ENCODE results near the gene DSCAML1. TPM values are rescaled to one million over a fixed set of nuclear protein-coding genes. Genes with fewer than 3 reads are reported as not detected.

The DSCAML1 gene
- total RNA-seq, 2 experiments from 2014 or later = not detected

DNA sequence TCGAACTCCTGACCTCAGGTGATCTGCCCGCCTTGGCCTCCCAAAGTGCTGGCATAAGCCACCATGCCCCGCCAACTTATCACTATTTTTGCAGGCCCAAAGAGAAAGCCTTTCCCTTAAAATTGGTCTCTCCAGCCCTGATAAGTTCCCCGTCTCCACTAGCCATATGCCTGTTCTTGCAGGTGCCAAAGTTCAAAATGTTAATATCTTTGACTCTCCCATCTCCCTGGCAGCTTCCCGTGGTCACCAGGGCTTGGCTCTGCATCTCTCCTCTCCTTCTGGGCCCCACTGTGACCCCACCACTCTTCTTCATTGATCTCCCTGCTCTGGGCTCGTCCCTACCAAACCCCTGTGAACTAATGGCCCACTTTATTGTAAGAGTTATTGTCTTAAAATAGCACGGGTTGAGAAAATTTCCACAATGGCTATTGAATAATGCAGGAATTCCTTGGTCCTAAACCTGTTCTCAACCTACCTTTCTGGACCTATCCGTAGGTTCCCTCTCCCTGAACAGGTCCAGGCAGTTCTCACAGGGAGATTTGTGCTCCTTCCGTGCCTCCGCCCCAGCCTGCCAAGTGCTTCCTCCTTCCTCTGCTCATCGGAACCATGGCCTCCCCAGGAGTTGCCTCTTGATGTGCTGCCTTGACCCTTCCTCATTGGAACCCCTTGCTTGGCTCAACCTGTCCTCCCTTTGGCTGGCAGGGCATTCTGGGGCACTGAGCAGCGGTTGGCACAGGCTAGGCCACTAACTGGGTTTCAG, 147.5 kb downstream of the DSCAML1 start:
- CTCF ChIA-PET (ENCODE audit: unreplicated experiment) = no interaction called here

DNA sequence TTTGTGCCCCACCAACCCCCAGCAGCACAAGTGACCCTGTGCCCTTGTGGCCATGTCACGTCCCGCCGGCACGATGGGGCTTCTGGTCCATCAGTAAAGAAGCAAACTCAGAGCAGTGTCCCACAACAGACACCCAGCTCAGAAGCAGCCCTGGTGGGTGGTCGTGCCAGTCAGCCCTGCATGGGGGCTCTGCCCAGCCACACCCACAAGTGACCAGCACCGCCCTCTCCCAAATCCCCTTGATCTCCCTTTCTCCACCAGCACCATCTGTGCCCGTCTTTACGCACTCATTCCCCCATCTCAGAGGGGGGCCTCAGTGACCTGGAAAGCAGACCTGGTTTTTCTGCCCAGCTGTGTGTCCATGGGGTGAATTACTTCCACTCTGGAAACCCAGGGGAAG, 149.1 kb downstream of the DSCAML1 start:
- intact Hi-C loops (cut with micrococcal nuclease; ENCODE audit: unreplicated experiment) = no loop called here
- POLR2A ChIA-PET = no interaction called here
- Histone ChIP-seq H3K4me2 (ENCODE audit: low read length) (no peak overlapping the region), H3K9me2 (ENCODE audit: insufficient read depth, low read length) (no peaks in the 10 kb centered on the region), H2AFZ (ENCODE audit: low read length) (no peak overlapping the region), H3K79me2 (ENCODE audit: insufficient read depth, low read depth, low read length) (no peaks in the 10 kb centered on the region), H3K36me3 (ENCODE audit: insufficient read depth, low read length) (no peaks in the 10 kb centered on the region), H3K27ac (ENCODE audit: low read depth, low read length, poor library complexity, severe bottlenecking) (no peak overlapping the region), H3K4me1 (ENCODE audit: insufficient read depth, low read length, poor library complexity, severe bottlenecking) (no peaks in the 10 kb centered on the region), H4K20me1 (ENCODE audit: insufficient read depth, low read length) (no peaks in the 10 kb centered on the region), H3K4me3 (ENCODE audit: low read depth, low read length, poor library complexity, severe bottlenecking) (no peak overlapping the region), H3K9me3 (ENCODE audit: low read length) (no peaks in the 10 kb centered on the region)
- CTCF ChIA-PET (ENCODE audit: unreplicated experiment) = no interaction called here
- DNase-seq (ENCODE audit: low spot score) = no peak
- TF ChIP-seq, protein P1, sequence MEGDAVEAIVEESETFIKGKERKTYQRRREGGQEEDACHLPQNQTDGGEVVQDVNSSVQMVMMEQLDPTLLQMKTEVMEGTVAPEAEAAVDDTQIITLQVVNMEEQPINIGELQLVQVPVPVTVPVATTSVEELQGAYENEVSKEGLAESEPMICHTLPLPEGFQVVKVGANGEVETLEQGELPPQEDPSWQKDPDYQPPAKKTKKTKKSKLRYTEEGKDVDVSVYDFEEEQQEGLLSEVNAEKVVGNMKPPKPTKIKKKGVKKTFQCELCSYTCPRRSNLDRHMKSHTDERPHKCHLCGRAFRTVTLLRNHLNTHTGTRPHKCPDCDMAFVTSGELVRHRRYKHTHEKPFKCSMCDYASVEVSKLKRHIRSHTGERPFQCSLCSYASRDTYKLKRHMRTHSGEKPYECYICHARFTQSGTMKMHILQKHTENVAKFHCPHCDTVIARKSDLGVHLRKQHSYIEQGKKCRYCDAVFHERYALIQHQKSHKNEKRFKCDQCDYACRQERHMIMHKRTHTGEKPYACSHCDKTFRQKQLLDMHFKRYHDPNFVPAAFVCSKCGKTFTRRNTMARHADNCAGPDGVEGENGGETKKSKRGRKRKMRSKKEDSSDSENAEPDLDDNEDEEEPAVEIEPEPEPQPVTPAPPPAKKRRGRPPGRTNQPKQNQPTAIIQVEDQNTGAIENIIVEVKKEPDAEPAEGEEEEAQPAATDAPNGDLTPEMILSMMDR (conservative IDR thresholded peaks at IDR 0.05; ENCODE audit: low read length) = no peak
- no peak for TF ChIP-seq EZH2phosphoT487 (IDR thresholded peaks at IDR 0.05; ENCODE audit: borderline replicate concordance, low read depth, low read length)
- BruUV-seq (replicated peaks) = no TSS peak

More for the DNA sequence above, 147.5 kb downstream of the DSCAML1 start:
- intact Hi-C loops (cut with micrococcal nuclease; ENCODE audit: unreplicated experiment) = no loop called here
- Histone ChIP-seq H3K4me1 (ENCODE audit: insufficient read depth, low read length, poor library complexity, severe bottlenecking) (no peaks in the 10 kb centered on the region), H3K27ac (ENCODE audit: low read depth, low read length, poor library complexity, severe bottlenecking) (no peak overlapping the region), H3K9me3 (ENCODE audit: low read length) (no peaks in the 10 kb centered on the region), H3K9me2 (ENCODE audit: insufficient read depth, low read length) (no peaks in the 10 kb centered on the region), H4K20me1 (ENCODE audit: insufficient read depth, low read length) (no peaks in the 10 kb centered on the region), H2AFZ (ENCODE audit: low read length) (no peak overlapping the region), H3K36me3 (ENCODE audit: insufficient read depth, low read length) (no peaks in the 10 kb centered on the region), H3K79me2 (ENCODE audit: insufficient read depth, low read depth, low read length) (no peaks in the 10 kb centered on the region), H3K4me3 (ENCODE audit: low read depth, low read length, poor library complexity, severe bottlenecking) (no peak overlapping the region), H3K4me2 (ENCODE audit: low read length) (no peak overlapping the region)
- POLR2A ChIA-PET = interaction anchor here (0.7 kb wide), 1 partner anchor 87 kb away, joined by 3 read pairs; no protein-coding TSS in a partner anchor
- no peak for TF ChIP-seq EZH2phosphoT487 (IDR thresholded peaks at IDR 0.05; ENCODE audit: borderline replicate concordance, low read depth, low read length)
- TF ChIP-seq, protein P1 (conservative IDR thresholded peaks at IDR 0.05; ENCODE audit: low read length) = no peak
- BruUV-seq (replicated peaks) = no TSS peak
- no peak for DNase-seq (ENCODE audit: low spot score)

DNA sequence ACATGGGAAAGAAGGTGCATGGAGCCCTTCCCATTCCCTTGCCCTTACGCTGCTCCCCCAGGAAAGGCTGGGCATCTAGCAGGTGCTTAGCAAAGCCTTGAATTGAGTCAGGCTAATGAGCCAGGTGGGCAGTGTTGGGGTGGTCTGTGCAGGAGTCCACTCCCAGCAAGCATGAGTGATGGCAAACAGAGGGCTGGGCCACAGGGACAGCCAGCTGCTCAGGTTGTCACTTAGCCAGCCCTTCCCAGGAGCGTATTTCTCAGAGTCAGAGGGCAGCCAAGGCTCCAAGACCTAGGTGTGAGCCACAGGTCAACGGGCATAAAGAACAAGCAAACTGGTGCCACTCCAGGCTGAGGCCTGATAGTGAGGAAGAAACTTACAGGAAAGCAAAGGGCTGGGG, 149.8 kb downstream of the DSCAML1 start:
- no TSS peak for BruUV-seq (replicated peaks)
- TF ChIP-seq, protein P1 (conservative IDR thresholded peaks at IDR 0.05; ENCODE audit: low read length) = no peak
- no peak for TF ChIP-seq EZH2phosphoT487 (IDR thresholded peaks at IDR 0.05; ENCODE audit: borderline replicate concordance, low read depth, low read length)
- CTCF ChIA-PET (ENCODE audit: unreplicated experiment) = no interaction called here

More for the DNA sequence above, 149.8 kb downstream of the DSCAML1 start:
- DNase-seq (ENCODE audit: low spot score) = no peak
- no peaks in the 10 kb centered on the region for H3K4me1 ChIP-seq (ENCODE audit: insufficient read depth, low read length, poor library complexity, severe bottlenecking)
- no peak overlapping the region for H2AFZ ChIP-seq (ENCODE audit: low read length)
- H3K9me2 ChIP-seq (ENCODE audit: insufficient read depth, low read length) = no peaks in the 10 kb centered on the region
- intact Hi-C loops (cut with micrococcal nuclease; ENCODE audit: unreplicated experiment) = no loop called here
- H3K4me3 ChIP-seq (ENCODE audit: low read depth, low read length, poor library complexity, severe bottlenecking) = no peak overlapping the region
- no peak overlapping the region for H3K4me2 ChIP-seq (ENCODE audit: low read length)
- no peaks in the 10 kb centered on the region for H4K20me1 ChIP-seq (ENCODE audit: insufficient read depth, low read length)
- POLR2A ChIA-PET = no interaction called here
- no peaks in the 10 kb centered on the region for H3K36me3 ChIP-seq (ENCODE audit: insufficient read depth, low read length)
- H3K79me2 ChIP-seq (ENCODE audit: insufficient read depth, low read depth, low read length) = no peaks in the 10 kb centered on the region
- no peaks in the 10 kb centered on the region for H3K9me3 ChIP-seq (ENCODE audit: low read length)
- H3K27ac ChIP-seq (ENCODE audit: low read depth, low read length, poor library complexity, severe bottlenecking) = no peak overlapping the region

Measured in OCI-LY7 (cell line).